Measurements from ENCODE around the gene OR2A14.
"Not testable (repeated sequence)": the region's sequence is repeated elsewhere in the genome, so short reads cannot be mapped to it uniquely, and the experiment has no call there.

The OR2A14 gene

GRCh38 chr7:144158861-144159260 is 35.9 kb downstream of the OR2A14 start:
- no peak for DNase-seq

GRCh38 chr7:144164784-144165183 is 41.8 kb downstream of the OR2A14 start:
- DNase-seq, result no peak

- DNase-seq, result not testable (repeated sequence)
Measured at GRCh38 chr7:144171594-144172350, 48.8 kb downstream of the OR2A14 start.

GRCh38 chr7:144174613-144175012 is 51.6 kb downstream of the OR2A14 start:
- DNase-seq, result no peak

- DNase-seq, result peak; percentile 64
Measured at GRCh38 chr7:144178380-144179164, 55.6 kb downstream of the OR2A14 start.

- DNase-seq, result not testable (repeated sequence)
Measured at GRCh38 chr7:144179165-144179479, 56.1 kb downstream of the OR2A14 start.
